ENCODE results near the gene CDT1.

Gene CDT1

GRCh38 chr16:88803264-88803987, at the start of gene CDT1:
TSS of gene CDT1 (plus strand) at chr16:88803789. CDS start at chr16:88803832, 43 bp downstream.
- peak; percentile 98 for DNase-seq (ENCODE audit: extremely low spot score, insufficient read length, low read depth)
- FAIRE-seq = peak; percentile 91

- FAIRE-seq (no peak), DNase-seq (ENCODE audit: extremely low spot score, insufficient read length, low read depth) (no peak)
Measured at GRCh38 chr16:88754109-88754911, 49.3 kb upstream of the CDT1 start.

GRCh38 chr16:88754912-88755744, 48.5 kb upstream of the CDT1 start:
- DNase-seq (ENCODE audit: extremely low spot score, insufficient read length, low read depth) = no peak
- FAIRE-seq = no peak

GRCh38 chr16:88755745-88756443, 47.7 kb upstream of the CDT1 start:
- DNase-seq (ENCODE audit: extremely low spot score, insufficient read length, low read depth) (no peak), FAIRE-seq (no peak)

GRCh38 chr16:88758227-88758943, 45.2 kb upstream of the CDT1 start:
- DNase-seq (ENCODE audit: extremely low spot score, insufficient read length, low read depth) (no peak), FAIRE-seq (no peak)

GRCh38 chr16:88758944-88759244, 44.7 kb upstream of the CDT1 start:
- DNase-seq (ENCODE audit: extremely low spot score, insufficient read length, low read depth) (no peak), FAIRE-seq (no peak)

GRCh38 chr16:88759245-88759975, 44.2 kb upstream of the CDT1 start:
- FAIRE-seq (no peak), DNase-seq (ENCODE audit: extremely low spot score, insufficient read length, low read depth) (no peak)

GRCh38 chr16:88759976-88760350, 43.6 kb upstream of the CDT1 start:
- FAIRE-seq (no peak), DNase-seq (ENCODE audit: extremely low spot score, insufficient read length, low read depth) (no peak)

- FAIRE-seq = no peak
Measured at GRCh38 chr16:88760424-88761142, 43.0 kb upstream of the CDT1 start.

GRCh38 chr16:88761143-88761534, 42.5 kb upstream of the CDT1 start:
- FAIRE-seq (no peak), DNase-seq (ENCODE audit: extremely low spot score, insufficient read length, low read depth) (no peak)

More at GRCh38 chr16:88760424-88761142, 43.0 kb upstream of the CDT1 start:
- DNase-seq (ENCODE audit: extremely low spot score, insufficient read length, low read depth) = no peak

GRCh38 chr16:88761830-88762229, 41.8 kb upstream of the CDT1 start:
- DNase-seq (ENCODE audit: extremely low spot score, insufficient read length, low read depth) (no peak), FAIRE-seq (no peak)

- DNase-seq (ENCODE audit: extremely low spot score, insufficient read length, low read depth) = no peak
- FAIRE-seq = no peak
Measured at GRCh38 chr16:88762258-88762870, 41.2 kb upstream of the CDT1 start.

- no peak for DNase-seq (ENCODE audit: extremely low spot score, insufficient read length, low read depth)
- FAIRE-seq = no peak
Measured at GRCh38 chr16:88762941-88763340, 40.6 kb upstream of the CDT1 start.

- FAIRE-seq = no peak
- no peak for DNase-seq (ENCODE audit: extremely low spot score, insufficient read length, low read depth)
Measured at GRCh38 chr16:88763502-88764053, 40.0 kb upstream of the CDT1 start.

GRCh38 chr16:88764080-88764479, 39.5 kb upstream of the CDT1 start:
- DNase-seq (ENCODE audit: extremely low spot score, insufficient read length, low read depth) (no peak), FAIRE-seq (no peak)

GRCh38 chr16:88764913-88765349, 38.7 kb upstream of the CDT1 start:
- DNase-seq (ENCODE audit: extremely low spot score, insufficient read length, low read depth) (no peak), FAIRE-seq (no peak)

GRCh38 chr16:88766975-88767374, 36.6 kb upstream of the CDT1 start:
- DNase-seq (ENCODE audit: extremely low spot score, insufficient read length, low read depth) (no peak), FAIRE-seq (no peak)
